AG09309 (cell line): ENCODE results near the gene TRIP12.

Source experiments
- DNase-seq: peaks from one replicate; pipeline ENCODE4 v3.0.0-alpha.2; 2010; ENCODE audit warnings: low read depth
- H3K4me3 ChIP-seq: 2 replicates; pipeline ENCODE4 v1.5.1; 2011; ENCODE audit warnings: mild to moderate bottlenecking, low read depth, low read length, moderate library complexity; ENCODE audit not compliant: control insufficient read depth
- TF ChIP-seq, protein P1 (sequence below): IDR thresholded peaks from 2 replicates; pipeline ENCODE4 v1.5.1; 2011; ENCODE audit warnings: mild to moderate bottlenecking, low read depth, low read length, inconsistent platforms; ENCODE audit not compliant: insufficient read depth, control insufficient read depth; ENCODE audit errors: missing control alignments

The TRIP12 gene

DNA sequence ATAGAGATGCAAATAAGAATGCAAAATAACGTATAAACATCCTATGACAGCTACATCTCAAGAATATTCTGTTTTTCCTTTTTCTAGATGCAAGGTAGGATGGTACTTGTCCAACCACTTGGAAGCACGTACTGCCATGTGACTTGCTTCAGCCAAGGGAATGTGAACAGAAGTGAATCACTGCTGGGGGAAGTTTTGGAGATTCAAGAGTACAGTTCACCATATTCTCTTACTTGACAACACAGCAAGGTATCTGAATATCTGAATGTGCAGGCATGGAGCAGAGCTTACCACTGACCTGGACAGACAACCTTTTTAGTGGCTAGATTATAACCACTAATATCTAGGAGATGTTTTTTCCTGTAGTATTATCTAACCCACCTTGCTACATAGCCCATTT is 53.0 kb downstream of the TRIP12 start:
- H3K4me3 ChIP-seq: no peak overlapping the region
- no peak for DNase-seq
- TF ChIP-seq, protein P1, sequence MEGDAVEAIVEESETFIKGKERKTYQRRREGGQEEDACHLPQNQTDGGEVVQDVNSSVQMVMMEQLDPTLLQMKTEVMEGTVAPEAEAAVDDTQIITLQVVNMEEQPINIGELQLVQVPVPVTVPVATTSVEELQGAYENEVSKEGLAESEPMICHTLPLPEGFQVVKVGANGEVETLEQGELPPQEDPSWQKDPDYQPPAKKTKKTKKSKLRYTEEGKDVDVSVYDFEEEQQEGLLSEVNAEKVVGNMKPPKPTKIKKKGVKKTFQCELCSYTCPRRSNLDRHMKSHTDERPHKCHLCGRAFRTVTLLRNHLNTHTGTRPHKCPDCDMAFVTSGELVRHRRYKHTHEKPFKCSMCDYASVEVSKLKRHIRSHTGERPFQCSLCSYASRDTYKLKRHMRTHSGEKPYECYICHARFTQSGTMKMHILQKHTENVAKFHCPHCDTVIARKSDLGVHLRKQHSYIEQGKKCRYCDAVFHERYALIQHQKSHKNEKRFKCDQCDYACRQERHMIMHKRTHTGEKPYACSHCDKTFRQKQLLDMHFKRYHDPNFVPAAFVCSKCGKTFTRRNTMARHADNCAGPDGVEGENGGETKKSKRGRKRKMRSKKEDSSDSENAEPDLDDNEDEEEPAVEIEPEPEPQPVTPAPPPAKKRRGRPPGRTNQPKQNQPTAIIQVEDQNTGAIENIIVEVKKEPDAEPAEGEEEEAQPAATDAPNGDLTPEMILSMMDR: no peak

DNA sequence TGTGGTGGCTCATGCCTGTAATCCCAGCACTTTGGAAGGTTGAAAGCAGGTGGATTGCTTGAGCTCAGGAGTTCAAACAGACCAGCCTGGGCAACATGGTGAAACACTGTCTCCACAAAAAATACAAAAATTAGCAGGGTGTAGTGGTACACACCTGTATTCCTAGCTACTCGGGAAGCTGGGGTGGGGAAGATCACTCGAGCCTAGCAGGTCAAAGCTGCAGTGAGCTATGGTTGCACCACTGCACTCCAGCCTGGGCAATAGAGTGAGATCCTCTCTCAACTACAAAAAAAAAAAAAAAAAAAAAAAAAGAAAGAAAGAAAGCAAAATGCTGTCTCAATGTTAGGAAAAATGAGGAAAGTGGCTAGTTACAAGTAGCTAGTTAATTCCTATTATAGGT is 56.8 kb downstream of the TRIP12 start:
- H3K4me3 ChIP-seq: no peak overlapping the region
- DNase-seq: no peak
- TF ChIP-seq, protein P1: no peak

DNA sequence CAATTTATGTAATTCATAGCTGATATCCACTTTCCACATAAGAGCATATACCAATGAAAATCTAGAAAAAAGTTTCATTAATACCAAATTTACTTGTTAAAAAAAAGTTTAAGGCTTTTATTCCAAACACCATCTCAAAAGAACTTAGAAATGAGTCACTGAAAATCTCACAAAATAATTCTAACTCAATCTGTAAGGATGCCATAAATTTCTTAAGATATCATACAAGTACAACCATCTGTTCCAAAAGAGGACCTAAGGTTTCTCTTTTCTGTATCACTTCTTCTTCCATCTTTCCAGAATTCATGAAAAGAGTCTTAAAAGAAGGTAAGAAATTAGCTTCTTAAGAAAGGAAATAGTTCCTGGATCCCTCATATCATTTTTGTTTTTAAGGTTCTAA is 60.4 kb downstream of the TRIP12 start:
- DNase-seq: no peak
- TF ChIP-seq, protein P1: no peak
- H3K4me3 ChIP-seq: no peak overlapping the region

DNA sequence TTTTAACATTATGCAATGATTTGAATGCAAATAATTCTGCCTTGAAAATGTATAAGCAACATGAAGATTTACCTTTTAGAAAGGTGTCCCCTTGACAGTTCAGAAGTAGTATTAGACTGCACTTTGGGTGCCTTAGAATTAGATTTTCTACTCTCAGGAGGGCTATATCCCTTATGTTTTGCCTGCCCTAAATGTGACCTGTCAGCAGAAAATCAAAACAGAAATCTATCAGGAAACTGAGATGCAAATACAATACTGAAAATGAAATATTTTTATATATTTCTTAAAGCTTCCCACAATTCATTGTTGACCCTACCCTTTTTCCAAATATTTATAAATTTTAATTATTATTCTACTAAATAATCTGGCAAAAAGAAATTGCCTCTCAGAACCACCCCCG is 61.5 kb downstream of the TRIP12 start:
- no peak overlapping the region for H3K4me3 ChIP-seq
- TF ChIP-seq, protein P1: no peak
- DNase-seq: no peak

DNA sequence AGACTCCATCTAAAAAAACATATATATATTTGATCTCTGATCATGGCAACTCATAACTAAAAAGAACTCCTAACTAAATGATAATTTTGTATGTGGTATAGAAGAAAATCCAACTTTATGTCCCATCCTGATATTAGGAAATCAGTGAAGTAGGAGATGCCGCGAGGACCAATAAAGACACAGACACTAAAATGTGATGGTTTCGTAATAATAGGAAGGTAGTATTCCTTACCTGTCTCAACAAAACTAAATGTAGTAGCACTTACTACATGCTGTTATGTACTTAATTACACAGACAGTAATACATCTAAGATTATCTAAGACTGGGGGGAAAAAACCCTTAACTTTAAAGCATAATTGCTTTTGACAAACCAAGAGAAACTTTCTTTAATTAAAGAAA is 63.5 kb downstream of the TRIP12 start:
- no peak for DNase-seq
- no peak overlapping the region for H3K4me3 ChIP-seq
- TF ChIP-seq, protein P1: no peak

DNA sequence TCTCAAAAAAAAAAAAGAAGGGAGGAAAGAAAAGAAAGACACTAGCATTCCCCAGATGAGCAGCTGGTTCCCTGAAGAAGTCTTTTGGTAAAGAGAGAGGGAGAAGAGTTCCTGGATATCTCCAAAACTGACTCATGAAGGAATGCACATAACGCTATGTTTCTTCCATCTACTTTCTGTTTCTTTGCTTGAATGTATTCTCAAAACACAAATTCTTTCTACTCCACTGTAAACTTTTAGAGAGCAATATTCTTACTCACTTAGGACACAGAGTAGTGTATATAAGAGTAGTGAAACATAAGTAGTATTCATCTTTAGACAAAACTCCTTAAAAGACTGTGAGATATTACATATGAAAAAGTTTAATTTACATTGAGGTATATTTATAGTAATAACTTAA is 64.2 kb downstream of the TRIP12 start:
- no peak for DNase-seq
- TF ChIP-seq, protein P1: no peak
- H3K4me3 ChIP-seq: no peak overlapping the region

DNA sequence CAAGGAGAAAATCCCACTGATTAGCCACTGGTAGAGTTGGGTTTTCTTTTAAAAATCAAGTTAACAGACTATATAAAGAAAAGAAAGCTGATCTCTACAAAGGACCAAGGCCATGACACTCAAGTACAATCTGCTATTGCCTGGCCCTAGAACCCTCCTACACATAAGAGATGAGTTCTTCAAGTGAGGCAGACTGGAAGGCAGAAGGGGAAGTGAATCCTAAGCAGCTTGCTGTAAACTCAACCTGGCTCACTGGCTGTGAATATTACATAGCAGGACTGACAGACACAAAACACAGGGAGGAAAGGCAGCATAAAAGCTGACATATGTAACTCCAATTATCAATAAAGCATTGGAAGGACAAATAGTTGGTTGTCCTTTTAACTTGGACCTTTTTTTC is 65.4 kb downstream of the TRIP12 start:
- TF ChIP-seq, protein P1: no peak
- no peak overlapping the region for H3K4me3 ChIP-seq
- no peak for DNase-seq
